ENCODE results near the gene NPAS3.

DNA sequence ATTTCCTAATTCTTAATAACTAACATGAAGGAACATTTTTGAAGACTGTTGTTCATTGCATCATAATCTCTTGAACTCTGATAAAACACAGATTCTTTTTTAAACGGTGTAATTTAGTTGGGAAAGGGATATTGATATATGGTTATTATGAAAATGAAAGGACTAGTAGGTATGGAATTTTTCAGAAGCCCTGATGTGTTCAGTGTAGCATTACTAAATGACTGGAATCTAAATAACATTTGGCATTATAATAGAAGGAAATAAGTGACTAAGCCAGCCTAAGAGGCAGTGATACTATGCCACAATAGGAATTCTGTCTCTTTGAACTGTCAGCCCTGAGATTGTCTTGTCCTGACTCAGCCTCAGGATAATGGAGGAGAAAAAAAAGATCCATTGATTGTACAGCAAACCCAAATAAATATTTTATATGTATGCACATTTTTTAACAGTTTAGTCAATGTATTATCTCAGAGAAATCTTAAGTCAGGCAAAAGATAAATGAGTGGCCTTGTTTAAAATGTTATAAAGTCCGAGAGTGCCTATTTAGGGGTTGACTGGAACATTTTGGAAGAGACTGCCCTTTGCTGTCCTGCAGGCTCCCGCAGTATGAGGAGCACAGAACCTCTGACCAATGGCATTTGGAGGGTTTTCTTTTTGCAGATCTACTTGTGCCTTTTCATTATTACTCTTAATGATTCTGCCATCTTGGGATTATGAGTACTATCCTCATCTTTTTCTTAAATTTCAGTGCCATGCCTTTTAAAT, 741.0 kb downstream of the NPAS3 start:
- TF ChIP-seq, protein P1, sequence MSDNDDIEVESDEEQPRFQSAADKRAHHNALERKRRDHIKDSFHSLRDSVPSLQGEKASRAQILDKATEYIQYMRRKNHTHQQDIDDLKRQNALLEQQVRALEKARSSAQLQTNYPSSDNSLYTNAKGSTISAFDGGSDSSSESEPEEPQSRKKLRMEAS (IDR thresholded peaks at IDR 0.05), result no peak
- TF ChIP-seq JUN (CRISPR knock-in tag; IDR thresholded peaks at IDR 0.05) (no peak), ZNF354B (CRISPR knock-in tag; IDR thresholded peaks at IDR 0.05) (no peak), FOXJ3 (CRISPR knock-in tag; IDR thresholded peaks at IDR 0.05; ENCODE audit: borderline replicate concordance) (no peak), FOXP1 (IDR thresholded peaks at IDR 0.05) (no peak), FOXP1 (CRISPR knock-in tag; IDR thresholded peaks at IDR 0.05) (no peak), POLR2AphosphoS2 (IDR thresholded peaks at IDR 0.05; ENCODE audit: low read depth, low read length) (no peak), FOXA1 (IDR thresholded peaks at IDR 0.05) (no peak), FOXA1 (CRISPR knock-in tag; IDR thresholded peaks at IDR 0.05) (no peak)
- TF ChIP-seq, protein P2, sequence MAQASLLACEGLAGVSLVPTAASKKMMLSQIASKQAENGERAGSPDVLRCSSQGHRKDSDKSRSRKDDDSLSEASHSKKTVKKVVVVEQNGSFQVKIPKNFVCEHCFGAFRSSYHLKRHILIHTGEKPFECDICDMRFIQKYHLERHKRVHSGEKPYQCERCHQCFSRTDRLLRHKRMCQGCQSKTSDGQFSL (CRISPR knock-in tag; IDR thresholded peaks at IDR 0.05), result no peak

All from HepG2 (cell line).